NCI-H2196 (cell line): ENCODE results near the gene TOMM70.

ENCODE experiments used
- DNase-seq: peaks from one replicate; lab custom pipeline; 2025; ENCODE audit not compliant: unreplicated experiment; lab: John Stamatoyannopoulos, UW

Gene TOMM70

GRCh38 chr3:100411091-100411982 is 10.4 kb upstream of the TOMM70 start:
- no peak for DNase-seq

- no peak for DNase-seq
These were observed 7.2 kb upstream of the TOMM70 start for GRCh38 chr3:100407977-100408532.

- no peak for DNase-seq
These were observed 6.3 kb upstream of the TOMM70 start for GRCh38 chr3:100407164-100407563.

- DNase-seq: no peak
These were observed 3.3 kb upstream of the TOMM70 start for GRCh38 chr3:100404250-100404548.

GRCh38 chr3:100403362-100404249 is 2.7 kb upstream of the TOMM70 start:
- no peak for DNase-seq

GRCh38 chr3:100402891-100403290 is 2.0 kb upstream of the TOMM70 start:
- DNase-seq: no peak

GRCh38 chr3:100402256-100402655 is 1.4 kb upstream of the TOMM70 start:
- DNase-seq: no peak

GRCh38 chr3:100401674-100402041 is 769 bp upstream of the TOMM70 start:
- DNase-seq: peak; percentile 54

GRCh38 chr3:100400419-100400779 is 490 bp downstream of the TOMM70 start:
- DNase-seq: no peak

- DNase-seq: no peak
These were observed 1.4 kb downstream of the TOMM70 start for GRCh38 chr3:100399341-100400071.

- peak; percentile 29 for DNase-seq
These were observed 3.9 kb downstream of the TOMM70 start for GRCh38 chr3:100396967-100397366.

- DNase-seq: no peak
These were observed 5.0 kb downstream of the TOMM70 start for GRCh38 chr3:100395679-100396431.

GRCh38 chr3:100389025-100389424 is 11.9 kb downstream of the TOMM70 start:
- no peak for DNase-seq

- no peak for DNase-seq
These were observed 14.3 kb downstream of the TOMM70 start for GRCh38 chr3:100386437-100387074.

- no peak for DNase-seq
These were observed 16.0 kb downstream of the TOMM70 start for GRCh38 chr3:100384733-100385525.

GRCh38 chr3:100376301-100376700 is 24.6 kb downstream of the TOMM70 start:
- DNase-seq: no peak

GRCh38 chr3:100374521-100374920 is 26.4 kb downstream of the TOMM70 start:
- no peak for DNase-seq

- no peak for DNase-seq
These were observed 30.1 kb downstream of the TOMM70 start for GRCh38 chr3:100370756-100371155.

GRCh38 chr3:100368441-100368840 is 32.4 kb downstream of the TOMM70 start:
- no peak for DNase-seq
